Astrocyte of the cerebellum (primary cell): ENCODE results near the gene MARK2.

ENCODE experiments used
- DNase-seq: peaks from one replicate; pipeline ENCODE4 v3.0.0-alpha.2; 2011; ENCODE audit warnings: low read depth
- H3K4me3 ChIP-seq: 2 replicates; pipeline ENCODE4 v1.5.1; 2011; ENCODE audit warnings: mild to moderate bottlenecking, low read depth, low read length, moderate library complexity
- in situ Hi-C: cut with HindIII; loops from 2 replicates; pipeline ENCODE4 v1.10.0; 2017; ENCODE audit warnings: low sequenced_read_pairs
- TF ChIP-seq, protein P1 (sequence below): IDR thresholded peaks from 2 replicates; pipeline ENCODE4 v1.5.1; 2012; ENCODE audit warnings: low read length, low read depth, moderate library complexity, mild to moderate bottlenecking; ENCODE audit errors: missing control alignments

The MARK2 gene

GRCh38 chr11:63829823-63830489 lies 9.0 kb upstream of the MARK2 start:
- TF ChIP-seq, protein P1, sequence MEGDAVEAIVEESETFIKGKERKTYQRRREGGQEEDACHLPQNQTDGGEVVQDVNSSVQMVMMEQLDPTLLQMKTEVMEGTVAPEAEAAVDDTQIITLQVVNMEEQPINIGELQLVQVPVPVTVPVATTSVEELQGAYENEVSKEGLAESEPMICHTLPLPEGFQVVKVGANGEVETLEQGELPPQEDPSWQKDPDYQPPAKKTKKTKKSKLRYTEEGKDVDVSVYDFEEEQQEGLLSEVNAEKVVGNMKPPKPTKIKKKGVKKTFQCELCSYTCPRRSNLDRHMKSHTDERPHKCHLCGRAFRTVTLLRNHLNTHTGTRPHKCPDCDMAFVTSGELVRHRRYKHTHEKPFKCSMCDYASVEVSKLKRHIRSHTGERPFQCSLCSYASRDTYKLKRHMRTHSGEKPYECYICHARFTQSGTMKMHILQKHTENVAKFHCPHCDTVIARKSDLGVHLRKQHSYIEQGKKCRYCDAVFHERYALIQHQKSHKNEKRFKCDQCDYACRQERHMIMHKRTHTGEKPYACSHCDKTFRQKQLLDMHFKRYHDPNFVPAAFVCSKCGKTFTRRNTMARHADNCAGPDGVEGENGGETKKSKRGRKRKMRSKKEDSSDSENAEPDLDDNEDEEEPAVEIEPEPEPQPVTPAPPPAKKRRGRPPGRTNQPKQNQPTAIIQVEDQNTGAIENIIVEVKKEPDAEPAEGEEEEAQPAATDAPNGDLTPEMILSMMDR = peak; percentile 46
- DNase-seq = no peak
- no peak overlapping the region for H3K4me3 ChIP-seq
- in situ Hi-C loops = no loop called here

- H3K4me3 ChIP-seq = no peak overlapping the region
- in situ Hi-C loops = no loop called here
- TF ChIP-seq, protein P1 = no peak
- no peak for DNase-seq
Measured at GRCh38 chr11:63831326-63831725, 7.6 kb upstream of the MARK2 start.

GRCh38 chr11:63832336-63832735 lies 6.6 kb upstream of the MARK2 start:
- DNase-seq = no peak
- in situ Hi-C loops = no loop called here
- TF ChIP-seq, protein P1 = no peak
- no peak overlapping the region for H3K4me3 ChIP-seq

DNA sequence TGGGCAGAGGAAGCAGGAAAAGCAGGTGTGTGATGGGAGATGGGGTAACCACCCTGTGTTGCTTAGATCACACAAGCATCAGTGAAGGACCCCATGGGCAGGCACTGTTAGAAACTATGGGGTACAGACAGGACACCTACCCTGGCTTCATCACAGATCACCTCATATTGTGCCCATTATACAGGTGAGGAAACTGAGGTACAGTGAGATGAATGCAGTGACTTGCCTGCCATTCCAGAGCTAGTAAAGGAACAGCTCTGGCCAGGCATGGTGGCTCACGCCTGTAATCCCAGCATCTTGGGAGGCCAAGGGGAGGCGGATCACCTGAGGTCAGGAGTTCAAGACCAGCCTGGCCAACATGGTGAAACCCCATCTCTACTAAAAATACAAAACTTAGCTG lies 5.9 kb upstream of the MARK2 start:
- H3K4me3 ChIP-seq = no peak overlapping the region
- DNase-seq = no peak
- TF ChIP-seq, protein P1 = no peak
- in situ Hi-C loops = no loop called here

GRCh38 chr11:63834535-63835157 lies 4.3 kb upstream of the MARK2 start:
- DNase-seq = no peak
- TF ChIP-seq, protein P1 = no peak

DNA sequence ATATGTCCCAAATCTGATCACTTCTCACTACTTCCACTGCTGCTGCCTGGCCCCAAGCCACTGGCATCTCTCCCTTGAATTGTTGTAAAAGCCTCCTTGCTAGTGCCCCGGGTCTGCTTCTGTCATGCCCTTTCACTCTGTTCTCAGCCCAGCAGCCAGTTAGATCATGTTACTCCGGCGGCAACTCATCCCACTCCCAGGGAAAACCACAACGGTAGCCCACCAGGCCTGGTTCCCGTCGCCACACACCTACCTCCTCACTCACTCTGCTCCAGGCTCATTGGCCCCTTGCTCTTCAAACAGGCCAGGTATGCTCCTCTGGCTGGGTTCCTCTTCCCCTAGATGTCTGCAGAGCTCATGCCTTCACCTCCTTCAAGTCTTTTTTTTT lies 3.8 kb upstream of the MARK2 start:
- TF ChIP-seq, protein P1 = no peak
- H3K4me3 ChIP-seq = no peak overlapping the region
- in situ Hi-C loops = loop anchor here (5.0 kb wide), 2 partner anchors 67 to 122 kb away; no protein-coding TSS in a partner anchor
- DNase-seq = no peak

More at GRCh38 chr11:63834535-63835157, 4.3 kb upstream of the MARK2 start:
- H3K4me3 ChIP-seq = no peak overlapping the region
- in situ Hi-C loops = loop anchor here (5.0 kb wide), 2 partner anchors 68 to 123 kb away; no protein-coding TSS in a partner anchor
